Smooth muscle cell (in vitro differentiated cells): Measurements from ENCODE around the gene SHROOM2. TPM values are rescaled to one million over a fixed set of nuclear protein-coding genes. Genes with fewer than 3 reads are reported as not detected.

Experiments
- DNase-seq: peaks from one replicate; lab custom pipeline; 2025; ENCODE audit not compliant: unreplicated experiment; lab: John Stamatoyannopoulos, UW
- H2AFZ ChIP-seq: fragments of 200-600 bp; sonication (generic); 2 replicates; pipeline ENCODE4 v1.6.0; 2016; ENCODE audit warnings: antibody characterized with exemption, low read depth, mild to moderate bottlenecking
- H3F3A ChIP-seq: fragments of 200-600 bp; sonication (generic); 2 replicates; pipeline ENCODE4 v1.6.0; 2017; ENCODE audit warnings: antibody characterized with exemption, low read depth
- H3K27ac ChIP-seq: fragments of 200-600 bp; sonication (generic); 2 replicates; pipeline ENCODE4 v1.5.1; 2016; ENCODE audit warnings: low read depth, mild to moderate bottlenecking
- H3K27me3 ChIP-seq: fragments of 200-600 bp; sonication (generic); 2 replicates; pipeline ENCODE4 v1.6.1; 2016; ENCODE audit warnings: low read depth, mild to moderate bottlenecking
- H3K36me3 ChIP-seq: fragments of 200-600 bp; sonication (generic); 2 replicates; pipeline ENCODE4 v1.5.1; 2016; ENCODE audit warnings: low read depth
- H3K4me1 ChIP-seq: fragments of 200-600 bp; sonication (generic); 2 replicates; pipeline ENCODE4 v1.5.1; 2016; ENCODE audit warnings: low read depth
- H3K4me2 ChIP-seq: fragments of 200-600 bp; sonication (generic); 2 replicates; pipeline ENCODE4 v1.6.0; 2016; ENCODE audit warnings: mild to moderate bottlenecking
- H3K4me3 ChIP-seq: fragments of 200-600 bp; sonication (generic); 2 replicates; pipeline ENCODE4 v1.5.1; 2016; ENCODE audit warnings: mild to moderate bottlenecking
- H3K79me2 ChIP-seq: fragments of 200-600 bp; sonication (generic); 2 replicates; pipeline ENCODE4 v1.6.0; 2016; ENCODE audit warnings: low read depth, mild to moderate bottlenecking
- H3K9ac ChIP-seq: fragments of 200-600 bp; sonication (generic); 2 replicates; pipeline ENCODE4 v1.6.0; 2016; ENCODE audit warnings: low read depth
- H3K9me3 ChIP-seq: fragments of 200-600 bp; sonication (generic); replicated peaks from 2 replicates; pipeline ENCODE4 v1.5.1; 2016; ENCODE audit warnings: low read depth
- H4K20me1 ChIP-seq: fragments of 200-600 bp; sonication (generic); 2 replicates; pipeline ENCODE4 v1.6.0; 2016; ENCODE audit warnings: low read depth
- CTCF ChIP-seq: fragments of 200-600 bp; sonication (generic); IDR thresholded peaks from 2 replicates; pipeline ENCODE4 v1.5.1; 2017; ENCODE audit warnings: borderline replicate concordance, mild to moderate bottlenecking, antibody characterized with exemption; ENCODE audit not compliant: insufficient read depth, poor library complexity, severe bottlenecking
- WGBS: methylation state at CpG from one replicate; pipeline ENCODE4 v1.1.7; 2016; ENCODE audit warnings: low lambda C conversion rate; 5-methylcytosine and 5-hydroxymethylcytosine counted together
- polyA plus RNA-seq: library from polyadenylated mRNA; unstranded; fragments of >200 nt; fragmentation: Nextera tagmentation; extraction: Ambion mirVana; gene quantifications from 2 replicates; pipeline ENCODE4 v1.2.1, GENCODE V29; 2016
- total RNA-seq: library from RNA; depleted of rRNA; stranded (reverse); fragments of >200 nt; gene quantifications from 2 replicates; pipeline ENCODE4 v1.2.3, GENCODE V29; 2014

Gene SHROOM2
- total and polyA plus RNA-seq, 2 experiments from 2014 or later = 5.5 to 8.9 TPM

GRCh38 chrX:9788911-9789310 lies 2.7 kb downstream of the SHROOM2 start:
- DNase-seq = no peak
- Histone ChIP-seq H3K9ac (no peak overlapping the region), H2AFZ (no peak overlapping the region), H3K79me2 (no peaks in the 10 kb centered on the region), H3K4me2 (peak overlapping the region; percentile 59), H4K20me1 (no peaks in the 10 kb centered on the region), H3K36me3 (no peaks in the 10 kb centered on the region), H3K4me3 (no peak overlapping the region), H3K4me1 (peaks cover 14% of the 10 kb centered on the region), H3K9me3 (no peaks in the 10 kb centered on the region), H3F3A (no peaks in the 10 kb centered on the region), H3K27ac (peak overlapping the region; percentile 37), H3K27me3 (no peaks in the 10 kb centered on the region)
- WGBS = 20% methylated on average over 2 of the region's 2 CpGs
- TF ChIP-seq CTCF = no peak

- Histone ChIP-seq H2AFZ (no peak overlapping the region), H3K79me2 (no peaks in the 10 kb centered on the region), H3K4me1 (peaks cover 14% of the 10 kb centered on the region), H3K4me2 (peak overlapping the region; percentile 59), H3K9ac (no peak overlapping the region), H3K4me3 (no peak overlapping the region), H3F3A (no peaks in the 10 kb centered on the region), H4K20me1 (no peaks in the 10 kb centered on the region), H3K27me3 (no peaks in the 10 kb centered on the region), H3K9me3 (no peaks in the 10 kb centered on the region), H3K36me3 (no peaks in the 10 kb centered on the region), H3K27ac (peak overlapping the region; percentile 37)
- no peak for DNase-seq
- no peak for TF ChIP-seq CTCF
- WGBS = 51% methylated on average over 5 of the region's 5 CpGs
These were observed 3.3 kb downstream of the SHROOM2 start for GRCh38 chrX:9789555-9789954.

DNA sequence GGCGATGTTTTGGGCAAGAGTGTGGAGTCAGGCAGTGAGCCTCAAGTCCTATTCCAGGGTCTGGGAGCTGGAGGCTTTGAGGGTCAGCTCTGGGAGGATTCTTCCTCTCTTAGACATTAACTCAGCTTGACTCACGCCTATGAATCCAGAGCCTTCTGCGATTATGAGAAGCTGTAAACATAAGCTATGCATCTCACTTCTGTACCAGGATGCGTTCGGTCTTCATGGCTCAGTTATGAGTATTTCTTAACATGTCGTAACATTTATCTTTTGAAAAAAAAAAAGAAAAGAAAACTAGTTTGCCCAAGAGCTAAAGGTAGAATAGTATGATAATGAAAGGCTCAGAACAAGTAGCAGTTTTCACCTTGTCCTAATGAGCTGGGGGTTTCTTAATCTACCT lies 4.6 kb downstream of the SHROOM2 start:
- no peak for DNase-seq
- Histone ChIP-seq H2AFZ (no peak overlapping the region), H3K27me3 (no peaks in the 10 kb centered on the region), H3F3A (no peaks in the 10 kb centered on the region), H3K4me3 (no peak overlapping the region), H3K79me2 (no peaks in the 10 kb centered on the region), H4K20me1 (no peaks in the 10 kb centered on the region), H3K9ac (no peak overlapping the region), H3K9me3 (no peaks in the 10 kb centered on the region), H3K27ac (peak overlapping the region; percentile 23), H3K4me1 (peaks cover 14% of the 10 kb centered on the region), H3K36me3 (no peaks in the 10 kb centered on the region), H3K4me2 (peak overlapping the region; percentile 42)
- 45% methylated on average over 6 of the region's 6 CpGs for WGBS
- no peak for TF ChIP-seq CTCF

DNA sequence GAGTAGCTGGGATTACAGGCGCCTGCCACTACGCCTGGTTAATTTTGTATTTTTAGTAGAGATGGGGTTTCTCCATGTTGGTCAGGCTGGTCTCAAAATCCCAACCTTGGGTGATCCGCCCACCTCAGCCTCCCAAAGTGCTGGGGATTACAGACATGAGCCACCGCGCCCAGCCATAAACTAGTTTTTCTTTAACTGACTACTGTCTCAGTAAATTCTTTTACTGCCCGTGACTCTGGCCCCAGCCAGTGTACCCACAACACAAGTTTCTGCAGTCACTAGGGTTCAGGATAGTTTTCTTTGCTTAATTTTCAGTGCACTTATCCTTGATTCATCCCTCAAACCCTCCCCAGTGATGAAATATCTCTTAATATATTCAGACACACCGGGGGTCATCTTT lies 8.3 kb downstream of the SHROOM2 start:
- no peak for TF ChIP-seq CTCF

More for the DNA sequence above, 8.3 kb downstream of the SHROOM2 start:
- no peaks in the 10 kb centered on the region for H3F3A ChIP-seq
- no peaks in the 10 kb centered on the region for H3K27me3 ChIP-seq
- H3K4me3 ChIP-seq = no peak overlapping the region
- H3K79me2 ChIP-seq = no peaks in the 10 kb centered on the region
- H3K4me2 ChIP-seq = no peak overlapping the region
- no peaks in the 10 kb centered on the region for H4K20me1 ChIP-seq
- H3K27ac ChIP-seq = no peak overlapping the region
- no peak for DNase-seq
- no peak overlapping the region for H2AFZ ChIP-seq
- H3K9ac ChIP-seq = no peak overlapping the region
- H3K4me1 ChIP-seq = peaks cover 14% of the 10 kb centered on the region
- 64% methylated on average over 7 of the region's 7 CpGs for WGBS
- H3K36me3 ChIP-seq = no peaks in the 10 kb centered on the region
- H3K9me3 ChIP-seq = no peaks in the 10 kb centered on the region
